SK-N-SH treated with all-trans-retinoic acid at 6 μM for 48 hours (cell line): ENCODE data around the gene SPRED3.

Experiments used
- ATAC-seq: fragments of 200-7000 bp; cut with Tn5 transposase; 3 replicates; pipeline ENCODE4 v1.9.1; 2020; ENCODE audit warnings: mild to moderate bottlenecking, moderate library complexity
- ARNTL ChIP-seq: fragments of 450-650 bp; formaldehyde crosslinking; IDR thresholded peaks from 2 replicates; pipeline ENCODE4 v1.5.0; 2020; ENCODE audit warnings: low read depth, mild to moderate bottlenecking, moderate library complexity, borderline replicate concordance
- BACH2 ChIP-seq: fragments of 250-450 bp; sonication (Bioruptor Pico); IDR thresholded peaks from 2 replicates; pipeline ENCODE4 v1.9.0; 2021; ENCODE audit warnings: mild to moderate bottlenecking, borderline replicate concordance
- CSDC2 ChIP-seq: fragments of 250-450 bp; sonication (Bioruptor Pico); IDR thresholded peaks from 2 replicates; pipeline ENCODE4 v1.5.0; 2020; ENCODE audit warnings: mild to moderate bottlenecking, moderate library complexity
- ESRRG ChIP-seq: fragments of 250-450 bp; sonication (Bioruptor Pico); IDR thresholded peaks from 2 replicates; pipeline ENCODE4 v1.6.1; 2021; ENCODE audit warnings: mild to moderate bottlenecking
- GLIS3 ChIP-seq: fragments of 250-450 bp; sonication (Bioruptor Pico); IDR thresholded peaks from 2 replicates; pipeline ENCODE4 v1.5.0; 2020; ENCODE audit warnings: mild to moderate bottlenecking, moderate library complexity
- ISL1 ChIP-seq: fragments of 250-450 bp; sonication (Bioruptor Pico); IDR thresholded peaks from 2 replicates; pipeline ENCODE4 v2.1.2; 2022; ENCODE audit warnings: mild to moderate bottlenecking, moderate library complexity
- PATZ1 ChIP-seq: fragments of 250-450 bp; sonication (Bioruptor Pico); IDR thresholded peaks from 2 replicates; pipeline ENCODE4 v1.8.0; 2020; ENCODE audit warnings: mild to moderate bottlenecking, moderate library complexity, borderline replicate concordance
- PPARA ChIP-seq: fragments of 250-450 bp; sonication (Bioruptor Pico); IDR thresholded peaks from 2 replicates; pipeline ENCODE4 v1.5.0; 2020; ENCODE audit warnings: mild to moderate bottlenecking, borderline replicate concordance
- RARB ChIP-seq: fragments of 250-450 bp; sonication (Bioruptor Pico); IDR thresholded peaks from 2 replicates; pipeline ENCODE4 v1.8.0; 2021; ENCODE audit warnings: mild to moderate bottlenecking, moderate library complexity
- SNAI2 ChIP-seq: fragments of 250-450 bp; sonication (Bioruptor Pico); IDR thresholded peaks from 2 replicates; pipeline ENCODE4 v1.5.0; 2020; ENCODE audit warnings: mild to moderate bottlenecking, moderate library complexity
- TCF4 ChIP-seq: fragments of 250-450 bp; sonication (Bioruptor Pico); IDR thresholded peaks from 2 replicates; pipeline ENCODE4 v1.8.0; 2021; ENCODE audit warnings: mild to moderate bottlenecking, moderate library complexity, borderline replicate concordance
- TOX ChIP-seq: fragments of 250-450 bp; sonication (Bioruptor Pico); IDR thresholded peaks from 2 replicates; pipeline ENCODE4 v1.8.0; 2021; ENCODE audit warnings: mild to moderate bottlenecking, moderate library complexity, borderline replicate concordance
- ZC3H10 ChIP-seq: fragments of 250-450 bp; sonication (Bioruptor Pico); IDR thresholded peaks from 2 replicates; pipeline ENCODE4 v1.5.1; 2021; ENCODE audit warnings: mild to moderate bottlenecking, moderate library complexity
- ZFP3 ChIP-seq: fragments of 250-450 bp; sonication (Bioruptor Pico); IDR thresholded peaks from 2 replicates; pipeline ENCODE4 v1.5.0; 2020; ENCODE audit warnings: mild to moderate bottlenecking, moderate library complexity
- ZFP30 ChIP-seq: fragments of 450-650 bp; formaldehyde crosslinking; IDR thresholded peaks from 2 replicates; pipeline ENCODE4 v1.5.0; 2022; ENCODE audit warnings: mild to moderate bottlenecking, moderate library complexity
- ZNF565 ChIP-seq: fragments of 450-650 bp; formaldehyde crosslinking; conservative IDR thresholded peaks from 2 replicates; pipeline ENCODE4 v1.5.0; 2020; ENCODE audit warnings: low read depth, mild to moderate bottlenecking, moderate library complexity
- ZNF70 ChIP-seq: fragments of 450-650 bp; formaldehyde crosslinking; IDR thresholded peaks from 2 replicates; pipeline ENCODE4 v1.5.0; 2020; ENCODE audit warnings: mild to moderate bottlenecking, moderate library complexity
- TF ChIP-seq, protein P1 (sequence below): fragments of 250-450 bp; sonication (Bioruptor Pico); IDR thresholded peaks from 2 replicates; pipeline ENCODE4 v1.5.1; 2020; ENCODE audit warnings: low read depth, mild to moderate bottlenecking, moderate library complexity
- TF ChIP-seq, protein P2 (sequence below): fragments of 250-450 bp; sonication (Bioruptor Pico); IDR thresholded peaks from 2 replicates; pipeline ENCODE4 v1.8.0; 2021; ENCODE audit warnings: low read depth, mild to moderate bottlenecking, moderate library complexity, borderline replicate concordance
- TF ChIP-seq, protein P3 (sequence below): fragments of 250-450 bp; sonication (Bioruptor Pico); IDR thresholded peaks from 2 replicates; pipeline ENCODE4 v1.5.0; 2020; ENCODE audit warnings: mild to moderate bottlenecking, moderate library complexity
- TF ChIP-seq, protein P4 (sequence below): fragments of 250-450 bp; sonication (Bioruptor Pico); IDR thresholded peaks from 2 replicates; pipeline ENCODE4 v1.5.1; 2021; ENCODE audit warnings: mild to moderate bottlenecking, moderate library complexity

SPRED3 gene

DNA sequence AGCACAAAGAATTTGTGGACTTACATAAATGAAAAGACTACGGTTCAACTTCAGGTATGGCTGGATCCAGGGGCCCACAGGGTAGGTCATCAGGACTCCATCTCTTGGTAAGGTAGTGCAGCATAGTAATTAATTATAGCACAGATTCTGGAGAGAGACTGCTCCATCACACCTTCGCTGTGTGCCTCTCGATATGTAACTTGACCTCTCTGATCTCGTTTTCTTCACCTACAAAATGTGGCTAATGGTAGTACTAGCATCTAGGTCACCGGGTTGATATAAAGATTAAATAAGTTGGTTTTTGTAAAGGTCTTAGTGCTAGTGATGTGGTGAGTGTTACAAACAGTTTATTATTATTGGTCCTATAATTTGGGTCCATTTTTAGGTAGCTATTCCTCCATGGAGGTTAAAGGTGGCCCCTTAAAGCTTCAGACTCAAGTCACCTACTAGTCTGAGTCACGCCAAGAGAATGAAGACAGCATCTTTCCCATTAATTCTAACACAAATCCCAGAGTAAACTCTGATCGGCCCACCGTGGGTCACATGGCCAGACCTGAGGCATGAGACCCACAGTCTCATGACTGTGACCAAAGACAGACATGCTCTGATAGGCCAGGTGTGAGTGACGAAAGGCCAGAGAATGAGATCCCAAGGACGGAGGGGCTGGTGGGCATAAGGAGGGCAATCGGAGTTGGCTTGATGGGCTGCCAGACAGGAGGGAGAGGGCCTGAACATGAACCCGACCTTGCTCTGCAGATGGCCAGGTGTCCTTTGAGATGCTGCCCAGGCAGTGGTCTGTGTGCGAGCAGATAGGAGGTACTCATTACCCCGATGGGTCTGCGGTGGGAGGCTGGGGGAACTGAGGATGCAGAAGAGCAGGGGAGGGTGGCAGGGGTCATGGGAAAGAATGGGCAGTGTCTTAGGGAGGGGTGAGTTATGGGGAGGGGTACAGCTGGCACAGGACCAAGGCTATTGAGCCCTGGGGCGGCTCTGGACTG is 32.5 kb upstream of the SPRED3 start:
- TF ChIP-seq RARB (CRISPR knock-in tag) = no peak
- no peak for TF ChIP-seq ZFP3 (CRISPR knock-in tag)
- TF ChIP-seq ARNTL (CRISPR knock-in tag) = no peak
- no peak for TF ChIP-seq ZC3H10 (CRISPR knock-in tag)
- no peak for TF ChIP-seq GLIS3
- TF ChIP-seq ESRRG (CRISPR knock-in tag) = no peak
- TF ChIP-seq, protein P1, sequence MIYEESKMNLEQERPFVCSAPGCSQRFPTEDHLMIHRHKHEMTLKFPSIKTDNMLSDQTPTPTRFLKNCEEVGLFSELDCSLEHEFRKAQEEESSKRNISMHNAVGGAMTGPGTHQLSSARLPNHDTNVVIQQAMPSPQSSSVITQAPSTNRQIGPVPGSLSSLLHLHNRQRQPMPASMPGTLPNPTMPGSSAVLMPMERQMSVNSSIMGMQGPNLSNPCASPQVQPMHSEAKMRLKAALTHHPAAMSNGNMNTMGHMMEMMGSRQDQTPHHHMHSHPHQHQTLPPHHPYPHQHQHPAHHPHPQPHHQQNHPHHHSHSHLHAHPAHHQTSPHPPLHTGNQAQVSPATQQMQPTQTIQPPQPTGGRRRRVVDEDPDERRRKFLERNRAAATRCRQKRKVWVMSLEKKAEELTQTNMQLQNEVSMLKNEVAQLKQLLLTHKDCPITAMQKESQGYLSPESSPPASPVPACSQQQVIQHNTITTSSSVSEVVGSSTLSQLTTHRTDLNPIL (CRISPR knock-in tag) = no peak
- TF ChIP-seq PATZ1 = no peak
- no peak for TF ChIP-seq TCF4 (CRISPR knock-in tag)
- no peak for TF ChIP-seq CSDC2 (CRISPR knock-in tag)
- no peak for ATAC-seq

DNA sequence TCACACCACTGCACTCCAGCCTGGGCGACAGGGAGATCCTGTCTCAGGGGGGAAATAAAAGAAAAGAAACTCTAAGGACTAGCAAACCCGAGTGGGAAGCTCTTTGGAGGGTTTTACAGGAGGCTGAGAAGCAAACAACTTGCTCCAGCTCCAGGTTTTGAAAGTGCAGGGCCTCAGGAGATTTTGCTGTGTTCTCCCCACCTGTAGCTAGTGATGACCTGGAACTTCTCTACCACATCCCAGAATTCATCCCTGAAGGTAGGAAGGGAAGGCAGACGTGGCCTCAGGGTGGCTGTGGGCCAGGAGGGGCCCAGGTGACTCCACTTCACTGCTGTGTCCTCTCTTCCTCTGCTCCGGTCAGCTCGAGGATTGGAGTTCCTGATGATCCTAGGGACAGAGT is 30.4 kb upstream of the SPRED3 start:
- ATAC-seq = no peak
- TF ChIP-seq, protein P2, sequence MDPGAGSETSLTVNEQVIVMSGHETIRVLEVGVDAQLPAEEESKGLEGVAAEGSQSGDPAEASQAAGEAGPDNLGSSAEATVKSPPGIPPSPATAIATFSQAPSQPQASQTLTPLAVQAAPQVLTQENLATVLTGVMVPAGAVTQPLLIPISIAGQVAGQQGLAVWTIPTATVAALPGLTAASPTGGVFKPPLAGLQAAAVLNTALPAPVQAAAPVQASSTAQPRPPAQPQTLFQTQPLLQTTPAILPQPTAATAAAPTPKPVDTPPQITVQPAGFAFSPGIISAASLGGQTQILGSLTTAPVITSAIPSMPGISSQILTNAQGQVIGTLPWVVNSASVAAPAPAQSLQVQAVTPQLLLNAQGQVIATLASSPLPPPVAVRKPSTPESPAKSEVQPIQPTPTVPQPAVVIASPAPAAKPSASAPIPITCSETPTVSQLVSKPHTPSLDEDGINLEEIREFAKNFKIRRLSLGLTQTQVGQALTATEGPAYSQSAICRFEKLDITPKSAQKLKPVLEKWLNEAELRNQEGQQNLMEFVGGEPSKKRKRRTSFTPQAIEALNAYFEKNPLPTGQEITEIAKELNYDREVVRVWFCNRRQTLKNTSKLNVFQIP (CRISPR knock-in tag) = no peak
- no peak for TF ChIP-seq CSDC2 (CRISPR knock-in tag)
- TF ChIP-seq ZC3H10 (CRISPR knock-in tag) = no peak
- TF ChIP-seq TOX (CRISPR knock-in tag) = no peak
- TF ChIP-seq ZNF70 (CRISPR knock-in tag) = no peak
- TF ChIP-seq SNAI2 (CRISPR knock-in tag) = no peak
- TF ChIP-seq TCF4 (CRISPR knock-in tag) = no peak
- TF ChIP-seq ZFP30 (CRISPR knock-in tag) = no peak
- no peak for TF ChIP-seq PPARA (CRISPR knock-in tag)
- TF ChIP-seq, protein P1 (CRISPR knock-in tag) = no peak
- TF ChIP-seq BACH2 (CRISPR knock-in tag) = no peak
- no peak for TF ChIP-seq ISL1 (CRISPR knock-in tag)
- TF ChIP-seq, protein P3, sequence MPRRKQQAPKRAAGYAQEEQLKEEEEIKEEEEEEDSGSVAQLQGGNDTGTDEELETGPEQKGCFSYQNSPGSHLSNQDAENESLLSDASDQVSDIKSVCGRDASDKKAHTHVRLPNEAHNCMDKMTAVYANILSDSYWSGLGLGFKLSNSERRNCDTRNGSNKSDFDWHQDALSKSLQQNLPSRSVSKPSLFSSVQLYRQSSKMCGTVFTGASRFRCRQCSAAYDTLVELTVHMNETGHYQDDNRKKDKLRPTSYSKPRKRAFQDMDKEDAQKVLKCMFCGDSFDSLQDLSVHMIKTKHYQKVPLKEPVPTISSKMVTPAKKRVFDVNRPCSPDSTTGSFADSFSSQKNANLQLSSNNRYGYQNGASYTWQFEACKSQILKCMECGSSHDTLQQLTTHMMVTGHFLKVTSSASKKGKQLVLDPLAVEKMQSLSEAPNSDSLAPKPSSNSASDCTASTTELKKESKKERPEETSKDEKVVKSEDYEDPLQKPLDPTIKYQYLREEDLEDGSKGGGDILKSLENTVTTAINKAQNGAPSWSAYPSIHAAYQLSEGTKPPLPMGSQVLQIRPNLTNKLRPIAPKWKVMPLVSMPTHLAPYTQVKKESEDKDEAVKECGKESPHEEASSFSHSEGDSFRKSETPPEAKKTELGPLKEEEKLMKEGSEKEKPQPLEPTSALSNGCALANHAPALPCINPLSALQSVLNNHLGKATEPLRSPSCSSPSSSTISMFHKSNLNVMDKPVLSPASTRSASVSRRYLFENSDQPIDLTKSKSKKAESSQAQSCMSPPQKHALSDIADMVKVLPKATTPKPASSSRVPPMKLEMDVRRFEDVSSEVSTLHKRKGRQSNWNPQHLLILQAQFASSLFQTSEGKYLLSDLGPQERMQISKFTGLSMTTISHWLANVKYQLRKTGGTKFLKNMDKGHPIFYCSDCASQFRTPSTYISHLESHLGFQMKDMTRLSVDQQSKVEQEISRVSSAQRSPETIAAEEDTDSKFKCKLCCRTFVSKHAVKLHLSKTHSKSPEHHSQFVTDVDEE (CRISPR knock-in tag) = no peak
- no peak for TF ChIP-seq ZNF565 (CRISPR knock-in tag)
- TF ChIP-seq, protein P4, sequence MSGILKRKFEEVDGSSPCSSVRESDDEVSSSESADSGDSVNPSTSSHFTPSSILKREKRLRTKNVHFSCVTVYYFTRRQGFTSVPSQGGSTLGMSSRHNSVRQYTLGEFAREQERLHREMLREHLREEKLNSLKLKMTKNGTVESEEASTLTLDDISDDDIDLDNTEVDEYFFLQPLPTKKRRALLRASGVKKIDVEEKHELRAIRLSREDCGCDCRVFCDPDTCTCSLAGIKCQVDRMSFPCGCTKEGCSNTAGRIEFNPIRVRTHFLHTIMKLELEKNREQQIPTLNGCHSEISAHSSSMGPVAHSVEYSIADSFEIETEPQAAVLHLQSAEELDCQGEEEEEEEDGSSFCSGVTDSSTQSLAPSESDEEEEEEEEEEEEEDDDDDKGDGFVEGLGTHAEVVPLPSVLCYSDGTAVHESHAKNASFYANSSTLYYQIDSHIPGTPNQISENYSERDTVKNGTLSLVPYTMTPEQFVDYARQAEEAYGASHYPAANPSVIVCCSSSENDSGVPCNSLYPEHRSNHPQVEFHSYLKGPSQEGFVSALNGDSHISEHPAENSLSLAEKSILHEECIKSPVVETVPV (CRISPR knock-in tag) = no peak
- no peak for TF ChIP-seq RARB (CRISPR knock-in tag)
- TF ChIP-seq ESRRG (CRISPR knock-in tag) = no peak
- no peak for TF ChIP-seq PATZ1
- no peak for TF ChIP-seq ARNTL (CRISPR knock-in tag)
